Pons (tissue), 1 donor: ENCODE measurements around the gene HEBP2.

Experiments used
- DNase-seq: peaks from one replicate; pipeline ENCODE4 v3.0.0-alpha.2; 2016; ENCODE audit warnings: low spot score

The HEBP2 gene

DNA sequence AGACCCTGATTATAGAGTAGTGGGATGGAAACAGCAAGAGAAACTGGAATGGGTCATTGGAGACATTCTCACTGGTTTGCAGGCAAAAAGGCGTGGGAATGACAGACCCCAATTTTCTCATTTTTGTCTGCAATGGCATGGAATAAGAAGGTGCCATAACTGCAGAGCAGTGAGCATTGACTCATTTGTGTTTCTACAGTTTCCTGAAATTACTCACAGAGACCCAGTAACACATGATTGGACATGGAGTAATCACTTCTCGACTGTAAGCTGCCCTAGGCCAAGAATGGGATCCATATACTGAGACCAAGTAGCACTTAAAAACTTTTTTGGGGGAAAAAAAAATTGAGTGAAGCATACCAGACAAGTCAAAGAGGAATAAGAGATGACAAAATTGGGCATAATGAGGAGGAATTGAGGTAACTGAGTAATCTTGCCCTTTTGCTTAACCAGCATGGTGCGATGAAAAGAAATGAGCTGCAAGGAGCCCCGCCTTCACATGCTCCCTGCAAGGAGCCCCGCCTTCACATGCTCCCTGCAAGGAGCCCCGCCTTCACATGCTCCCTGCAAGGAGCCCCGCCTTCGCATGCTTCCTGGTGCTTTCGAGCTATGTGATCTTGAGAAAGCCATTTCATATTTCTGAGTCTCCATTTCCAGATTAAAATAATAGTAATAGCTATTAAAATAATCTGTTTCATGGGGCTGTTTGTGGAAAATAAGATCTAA, 51.1 kb downstream of the HEBP2 start:
- DNase-seq: no peak

- no peak for DNase-seq
Measured at GRCh38 chr6:138455746-138456400, 51.9 kb downstream of the HEBP2 start.

DNA sequence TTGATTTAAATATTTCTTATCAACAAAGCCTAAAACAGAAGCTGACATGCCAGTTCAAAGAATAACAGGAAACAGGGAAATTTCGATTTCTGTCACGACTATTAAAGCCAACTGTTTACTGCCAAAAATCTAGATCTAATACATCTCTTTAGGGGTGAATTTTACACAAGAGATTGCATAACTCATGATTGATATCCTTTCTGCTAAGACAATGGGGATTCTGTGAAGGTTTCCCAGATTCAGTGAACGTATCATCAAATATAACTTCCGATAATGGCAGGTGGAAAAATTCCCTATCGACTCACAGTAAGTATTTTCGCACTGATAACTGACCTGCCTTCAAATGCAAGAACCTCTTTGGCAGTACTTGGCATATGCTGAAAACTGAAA, 52.4 kb downstream of the HEBP2 start:
- DNase-seq: no peak

GRCh38 chr6:138461647-138462046, 57.6 kb downstream of the HEBP2 start:
- DNase-seq: no peak

- DNase-seq: no peak
Measured at GRCh38 chr6:138464085-138464484, 60.1 kb downstream of the HEBP2 start.

DNA sequence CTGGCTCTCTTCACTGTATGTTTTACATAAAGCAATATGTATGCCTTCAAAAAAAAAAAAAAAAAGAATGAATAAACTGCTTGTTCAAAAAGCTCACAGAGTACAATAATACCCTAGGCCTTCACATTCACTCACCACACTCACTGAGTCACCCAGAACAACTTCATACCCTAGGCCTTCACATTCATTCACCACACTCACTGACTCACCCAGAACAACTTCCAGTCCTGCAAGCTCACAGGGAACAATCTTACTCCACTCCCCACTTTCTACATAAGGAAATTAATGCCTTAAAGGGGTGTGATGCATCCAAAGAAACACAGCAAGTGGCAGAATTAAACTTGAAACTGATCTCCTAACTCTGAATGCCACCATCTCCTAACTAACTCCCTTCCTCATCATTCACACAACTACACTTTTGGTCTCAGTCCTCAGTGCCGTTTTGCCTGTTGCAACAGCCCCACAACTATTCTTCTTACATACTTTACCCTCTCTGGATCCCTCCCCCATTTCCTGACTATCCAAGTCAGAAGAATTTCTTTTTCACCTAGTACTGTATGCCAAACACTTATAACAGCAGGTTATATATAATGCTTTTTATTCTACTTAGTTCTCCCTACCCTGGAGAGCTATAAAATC, 61.1 kb downstream of the HEBP2 start:
- DNase-seq: no peak

DNA sequence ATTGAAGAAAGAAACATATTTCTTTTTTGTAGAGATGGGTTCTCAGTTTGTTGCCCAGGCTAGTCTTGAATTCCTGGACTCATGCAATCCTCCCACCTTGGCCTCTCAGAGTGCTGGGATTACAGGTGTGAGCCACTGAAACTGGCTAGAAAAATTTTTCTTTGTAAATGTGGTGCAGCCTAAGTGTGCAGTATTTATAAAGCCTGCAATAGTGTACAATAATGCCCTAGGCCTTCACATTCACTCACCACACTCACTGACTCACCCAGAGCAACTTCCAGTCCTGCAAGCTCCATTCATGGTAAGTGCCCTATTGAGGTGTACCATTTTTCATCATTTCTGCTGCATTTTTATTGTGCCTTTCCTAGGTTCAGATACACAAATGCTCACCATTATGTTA, 63.9 kb downstream of the HEBP2 start:
- no peak for DNase-seq

DNA sequence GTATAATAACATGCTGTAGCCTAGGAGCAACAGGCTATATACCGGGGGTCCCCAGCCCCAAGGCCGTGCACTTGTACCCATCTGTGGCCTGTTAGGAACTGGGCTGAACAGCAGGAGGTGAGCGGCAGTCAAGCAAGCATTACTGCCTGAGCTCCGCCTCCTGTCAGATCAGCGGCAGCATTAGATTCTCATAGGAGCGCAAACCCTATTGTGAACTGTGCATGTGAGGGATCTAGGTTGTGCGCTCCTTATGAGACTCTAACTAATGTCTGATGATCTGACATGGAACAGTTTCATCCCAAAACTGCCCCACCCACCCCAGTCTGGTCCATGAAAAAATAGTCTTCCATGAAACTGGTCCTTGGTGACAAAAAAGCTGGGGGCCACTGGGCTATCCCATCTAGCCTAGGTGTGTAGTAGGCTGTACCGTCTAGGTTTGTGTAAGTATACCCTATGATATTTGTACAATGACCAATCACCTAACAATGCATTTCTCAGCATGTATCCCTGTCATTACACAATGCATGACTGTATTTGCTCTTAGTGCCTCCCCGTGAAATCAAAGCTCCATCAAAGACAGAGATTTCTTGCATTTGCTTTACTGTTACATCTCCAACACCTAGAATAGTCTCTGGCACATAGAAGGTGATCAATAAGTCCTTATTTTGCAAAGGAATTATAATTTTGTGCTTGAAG, 64.4 kb downstream of the HEBP2 start:
- DNase-seq: no peak
